NCI-H510A (cell line): Measurements from ENCODE around the gene PAX5.

ENCODE experiments used
- DNase-seq: peaks from one replicate; lab custom pipeline; 2025; lab: John Stamatoyannopoulos, UW

The PAX5 gene

GRCh38 chr9:36934478-36935065, 99.5 kb downstream of the PAX5 start:
- DNase-seq: no peak

GRCh38 chr9:36933676-36934215, 100.3 kb downstream of the PAX5 start:
- DNase-seq: no peak

GRCh38 chr9:36932198-36932597, 101.9 kb downstream of the PAX5 start:
- no peak for DNase-seq

- DNase-seq: no peak
These were observed 103.1 kb downstream of the PAX5 start for GRCh38 chr9:36930941-36931340.

- DNase-seq: no peak
These were observed 104.8 kb downstream of the PAX5 start for GRCh38 chr9:36929350-36929675.

- DNase-seq: no peak
These were observed 105.3 kb downstream of the PAX5 start for GRCh38 chr9:36928670-36929349.

GRCh38 chr9:36928210-36928609, 105.9 kb downstream of the PAX5 start:
- DNase-seq: no peak

- no peak for DNase-seq
These were observed 109.2 kb downstream of the PAX5 start for GRCh38 chr9:36924757-36925432.

GRCh38 chr9:36924071-36924470, 110.0 kb downstream of the PAX5 start:
- DNase-seq: no peak

- no peak for DNase-seq
These were observed 110.9 kb downstream of the PAX5 start for GRCh38 chr9:36923025-36923625.

GRCh38 chr9:36922548-36922947, 111.5 kb downstream of the PAX5 start:
- no peak for DNase-seq

GRCh38 chr9:36914212-36914577, 119.9 kb downstream of the PAX5 start:
- DNase-seq: no peak

GRCh38 chr9:36913393-36914211, 120.5 kb downstream of the PAX5 start:
- no peak for DNase-seq

GRCh38 chr9:36912620-36913019, 121.4 kb downstream of the PAX5 start:
- no peak for DNase-seq

GRCh38 chr9:36911601-36912412, 122.3 kb downstream of the PAX5 start:
- DNase-seq: no peak

- no peak for DNase-seq
These were observed 123.0 kb downstream of the PAX5 start for GRCh38 chr9:36911037-36911436.

- DNase-seq: no peak
These were observed 127.6 kb downstream of the PAX5 start for GRCh38 chr9:36906492-36906891.

GRCh38 chr9:36905101-36906066, 128.7 kb downstream of the PAX5 start:
- no peak for DNase-seq

GRCh38 chr9:36903541-36904435, 130.3 kb downstream of the PAX5 start:
- DNase-seq: no peak
